A673 (cell line): ENCODE measurements around the gene OMG. TPM values are rescaled to one million over a fixed set of nuclear protein-coding genes. Genes with fewer than 3 reads are reported as not detected.
A peak's percentile ranks its signal among the peaks of the same experiment; 100 is the strongest.

Experiments
- BruUV-seq: library from RNA; stranded (reverse); fragments of 400-500 nt; replicated peaks from 2 replicates; lab custom pipeline; 2021; lab: Mats Ljungman, UMichigan
- CTCF ChIA-PET: fragments of 300-600 bp; sonication (Branson Sonifier 250); formaldehyde crosslinking; loops from one replicate; lab custom pipeline; 2022; ENCODE audit warnings: antibody characterized with exemption; lab: Charles Lee
- POLR2A ChIA-PET: fragments of 300-600 bp; sonication (Branson Sonifier 250); formaldehyde crosslinking; loops from one replicate; lab custom pipeline; 2022; ENCODE audit warnings: antibody characterized with exemption; ENCODE audit not compliant: low non-redundant PET; lab: Charles Lee
- DNase-seq: peaks from one replicate; pipeline ENCODE4 v3.0.0-alpha.2; 2015; ENCODE audit warnings: low spot score
- H3K27ac ChIP-seq: fragments of 200-600 bp; sonication (generic); 2 replicates; pipeline ENCODE4 v1.5.1; 2016; ENCODE audit warnings: mixed run types, low read depth, mild to moderate bottlenecking, mixed read lengths, antibody characterized with exemption, low read length; ENCODE audit not compliant: poor library complexity, severe bottlenecking
- H3K27me3 ChIP-seq: fragments of 200-600 bp; sonication (generic); replicated peaks from 2 replicates; pipeline ENCODE4 v1.6.1; 2017; ENCODE audit warnings: mixed run types, low read depth, mild to moderate bottlenecking, mixed read lengths, antibody characterized with exemption, low read length; ENCODE audit not compliant: insufficient read depth, poor library complexity
- H3K36me3 ChIP-seq: fragments of 200-600 bp; sonication (generic); 2 replicates; pipeline ENCODE4 v1.6.1; 2016; ENCODE audit warnings: mixed run types, mild to moderate bottlenecking, mixed read lengths, antibody characterized with exemption, low read length; ENCODE audit not compliant: insufficient read depth, poor library complexity, severe bottlenecking
- H3K4me1 ChIP-seq: fragments of 200-600 bp; sonication (generic); 2 replicates; pipeline ENCODE4 v1.6.1; 2017; ENCODE audit warnings: mixed run types, mild to moderate bottlenecking, mixed read lengths, antibody characterized with exemption, low read length; ENCODE audit not compliant: insufficient read depth, poor library complexity, severe bottlenecking
- H3K4me3 ChIP-seq: fragments of 200-600 bp; sonication (generic); 2 replicates; pipeline ENCODE4 v1.5.1; 2016; ENCODE audit warnings: low read depth, mixed run types, mild to moderate bottlenecking, mixed read lengths, low read length; ENCODE audit not compliant: poor library complexity, severe bottlenecking
- H3K9me3 ChIP-seq: fragments of 200-600 bp; sonication (generic); 2 replicates; pipeline ENCODE4 v1.6.1; 2016; ENCODE audit warnings: mixed run types, low read depth, mild to moderate bottlenecking, mixed read lengths, antibody characterized with exemption, low read length; ENCODE audit not compliant: poor library complexity, severe bottlenecking
- CTCF ChIP-seq: fragments of 300-800, 200-600 bp; sonication (generic); conservative IDR thresholded peaks from 2 replicates; pipeline ENCODE4 v1.5.1; 2017; ENCODE audit warnings: low read depth, mild to moderate bottlenecking, antibody characterized with exemption, low read length, moderate library complexity, mixed read lengths
- EZH2 ChIP-seq: fragments of 200-600 bp; sonication (generic); IDR thresholded peaks from 2 replicates; pipeline ENCODE4 v1.6.1; 2017; ENCODE audit warnings: borderline replicate concordance, low read depth, mild to moderate bottlenecking, mixed read lengths, antibody characterized with exemption, low read length; ENCODE audit not compliant: poor library complexity, severe bottlenecking
- intact Hi-C: fragments of 100-400 bp; cut with micrococcal nuclease; formaldehyde crosslinking; loops from one replicate; pipeline ENCODE4 v1.10.0; 2022; ENCODE audit not compliant: unreplicated experiment
- total RNA-seq: library from RNA; stranded (reverse); gene quantifications from 2 replicates; pipeline ENCODE4 v1.2.3, GENCODE V29; 2021

Gene OMG
- total RNA-seq, 1 experiment from 2014 or later: not detected

- no peak for DNase-seq
- CTCF ChIA-PET: no interaction called here
- BruUV-seq: no TSS peak
- intact Hi-C loops: no loop called here
- no peak for TF ChIP-seq EZH2
- no peak for TF ChIP-seq CTCF
- H3K4me3 ChIP-seq: no peak overlapping the region
- POLR2A ChIA-PET: no interaction called here
- H3K27ac ChIP-seq: no peak overlapping the region
- peaks cover 6% of the 10 kb centered on the region for H3K4me1 ChIP-seq
- H3K36me3 ChIP-seq: no peaks in the 10 kb centered on the region
- H3K9me3 ChIP-seq: no peaks in the 10 kb centered on the region
- no peaks in the 10 kb centered on the region for H3K27me3 ChIP-seq
Measured at GRCh38 chr17:31323551-31323950, 26.5 kb upstream of the OMG start.

- no peak overlapping the region for H3K27ac ChIP-seq
- peaks cover 6% of the 10 kb centered on the region for H3K4me1 ChIP-seq
- H3K36me3 ChIP-seq: no peaks in the 10 kb centered on the region
- no peak for DNase-seq
- H3K9me3 ChIP-seq: no peaks in the 10 kb centered on the region
- BruUV-seq: no TSS peak
- intact Hi-C loops: no loop called here
- TF ChIP-seq CTCF (no peak), EZH2 (no peak)
- POLR2A ChIA-PET: no interaction called here
- H3K4me3 ChIP-seq: no peak overlapping the region
- CTCF ChIA-PET: no interaction called here
- H3K27me3 ChIP-seq: no peaks in the 10 kb centered on the region
Measured at GRCh38 chr17:31321966-31322365, 24.9 kb upstream of the OMG start.

- H3K4me3 ChIP-seq: no peak within 1 kb of the TSS
- ChIA-PET POLR2A (interaction anchor here (0.5 kb wide), 1 partner anchor 242 kb away, joined by 17 read pairs; no protein-coding TSS in a partner anchor), CTCF (no interaction called here)
- intact Hi-C loops: no loop called here
- no TSS peak for BruUV-seq
- no peak for TF ChIP-seq CTCF
- TF ChIP-seq EZH2: no peak
- no peak within 1 kb of the TSS for H3K27ac ChIP-seq
- H3K27me3 ChIP-seq: no peaks in the 10 kb centered on the region
- H3K9me3 ChIP-seq: no peaks in the 10 kb centered on the region
- H3K4me1 ChIP-seq: peaks cover 6% of the 10 kb centered on the region
- H3K36me3 ChIP-seq: no peaks in the 10 kb centered on the region
- DNase-seq: peak; percentile 57
Measured at GRCh38 chr17:31321481-31321880, 24.4 kb upstream of the OMG start, which contains the start of gene EVI2A. TSS of gene EVI2A (minus strand) at chr17:31321622. CDS start at chr17:31319013, 2,609 bp downstream.
